ENCODE results near the gene EFHC2.

EFHC2 gene

GRCh38 chrX:44235534-44235933 lies 107.9 kb downstream of the EFHC2 start:
- TF ChIP-seq CTCF (IDR thresholded peaks at IDR 0.05; ENCODE audit: borderline replicate concordance, insufficient read depth, low read depth, low read length): no peak
- no peak overlapping the region for H3K4me3 ChIP-seq (ENCODE audit: low read depth, low read length)

- no peak for TF ChIP-seq CTCF (IDR thresholded peaks at IDR 0.05; ENCODE audit: borderline replicate concordance, insufficient read depth, low read depth, low read length)
- no peak overlapping the region for H3K4me3 ChIP-seq (ENCODE audit: low read depth, low read length)
These were observed 108.9 kb downstream of the EFHC2 start for GRCh38 chrX:44234541-44234940.

- no peak overlapping the region for H3K4me3 ChIP-seq (ENCODE audit: low read depth, low read length)
- no peak for TF ChIP-seq CTCF (IDR thresholded peaks at IDR 0.05; ENCODE audit: borderline replicate concordance, insufficient read depth, low read depth, low read length)
These were observed 109.4 kb downstream of the EFHC2 start for GRCh38 chrX:44234116-44234515.

- no peak for TF ChIP-seq CTCF (IDR thresholded peaks at IDR 0.05; ENCODE audit: borderline replicate concordance, insufficient read depth, low read depth, low read length)
- H3K4me3 ChIP-seq (ENCODE audit: low read depth, low read length): no peak overlapping the region
These were observed 111.4 kb downstream of the EFHC2 start for GRCh38 chrX:44232081-44232480.

GRCh38 chrX:44228621-44229020 lies 114.9 kb downstream of the EFHC2 start:
- no peak overlapping the region for H3K4me3 ChIP-seq (ENCODE audit: low read depth, low read length)
- TF ChIP-seq CTCF (IDR thresholded peaks at IDR 0.05; ENCODE audit: borderline replicate concordance, insufficient read depth, low read depth, low read length): no peak

GRCh38 chrX:44227991-44228390 lies 115.5 kb downstream of the EFHC2 start:
- no peak for TF ChIP-seq CTCF (IDR thresholded peaks at IDR 0.05; ENCODE audit: borderline replicate concordance, insufficient read depth, low read depth, low read length)
- H3K4me3 ChIP-seq (ENCODE audit: low read depth, low read length): no peak overlapping the region

- no peak for TF ChIP-seq CTCF (IDR thresholded peaks at IDR 0.05; ENCODE audit: borderline replicate concordance, insufficient read depth, low read depth, low read length)
- no peak overlapping the region for H3K4me3 ChIP-seq (ENCODE audit: low read depth, low read length)
These were observed 117.8 kb downstream of the EFHC2 start for GRCh38 chrX:44225667-44226066.

Measured in GM12875 (cell line).